ENCODE data around the gene LRRC23.

DNA sequence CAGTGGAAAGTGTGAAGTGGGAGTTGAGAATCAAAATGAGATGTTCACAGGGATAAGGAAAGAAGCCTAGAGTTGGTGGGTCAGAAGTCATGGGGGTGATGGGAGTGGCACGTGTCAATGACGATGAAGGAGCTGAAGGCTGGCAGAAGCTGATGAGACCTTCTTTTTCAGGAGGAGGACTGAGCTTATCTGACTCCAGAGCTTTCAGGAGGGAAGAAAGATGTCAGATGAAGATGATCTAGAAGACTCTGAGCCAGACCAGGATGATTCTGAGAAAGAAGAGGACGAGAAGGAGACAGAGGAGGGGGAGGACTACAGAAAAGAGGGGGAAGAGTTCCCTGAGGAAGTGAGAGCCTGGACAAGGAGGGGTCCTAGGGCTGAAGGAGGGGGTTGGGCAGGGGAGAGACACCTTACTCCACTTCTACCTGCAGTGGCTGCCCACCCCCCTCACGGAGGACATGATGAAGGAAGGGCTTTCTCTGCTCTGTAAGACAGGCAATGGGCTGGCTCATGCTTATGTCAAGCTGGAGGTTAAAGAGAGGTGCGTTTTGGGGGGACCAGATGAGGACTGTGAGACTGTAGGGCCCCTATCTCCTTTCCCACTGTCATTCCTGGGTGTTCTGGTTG lies 905 bp downstream of the LRRC23 start:
- TF ChIP-seq POLR2A (IDR thresholded peaks at IDR 0.05; ENCODE audit: low read length) (no peak), GATA1 (IDR thresholded peaks at IDR 0.05; ENCODE audit: low read depth, low read length) (no peak)
